ENCODE measurements around the gene IHH. TPM values are rescaled to one million over a fixed set of nuclear protein-coding genes. Genes with fewer than 3 reads are reported as not detected.

Gene IHH
- total RNA-seq, 3 donors from 2014 or later = 0.28 TPM; not detected in 2

DNA sequence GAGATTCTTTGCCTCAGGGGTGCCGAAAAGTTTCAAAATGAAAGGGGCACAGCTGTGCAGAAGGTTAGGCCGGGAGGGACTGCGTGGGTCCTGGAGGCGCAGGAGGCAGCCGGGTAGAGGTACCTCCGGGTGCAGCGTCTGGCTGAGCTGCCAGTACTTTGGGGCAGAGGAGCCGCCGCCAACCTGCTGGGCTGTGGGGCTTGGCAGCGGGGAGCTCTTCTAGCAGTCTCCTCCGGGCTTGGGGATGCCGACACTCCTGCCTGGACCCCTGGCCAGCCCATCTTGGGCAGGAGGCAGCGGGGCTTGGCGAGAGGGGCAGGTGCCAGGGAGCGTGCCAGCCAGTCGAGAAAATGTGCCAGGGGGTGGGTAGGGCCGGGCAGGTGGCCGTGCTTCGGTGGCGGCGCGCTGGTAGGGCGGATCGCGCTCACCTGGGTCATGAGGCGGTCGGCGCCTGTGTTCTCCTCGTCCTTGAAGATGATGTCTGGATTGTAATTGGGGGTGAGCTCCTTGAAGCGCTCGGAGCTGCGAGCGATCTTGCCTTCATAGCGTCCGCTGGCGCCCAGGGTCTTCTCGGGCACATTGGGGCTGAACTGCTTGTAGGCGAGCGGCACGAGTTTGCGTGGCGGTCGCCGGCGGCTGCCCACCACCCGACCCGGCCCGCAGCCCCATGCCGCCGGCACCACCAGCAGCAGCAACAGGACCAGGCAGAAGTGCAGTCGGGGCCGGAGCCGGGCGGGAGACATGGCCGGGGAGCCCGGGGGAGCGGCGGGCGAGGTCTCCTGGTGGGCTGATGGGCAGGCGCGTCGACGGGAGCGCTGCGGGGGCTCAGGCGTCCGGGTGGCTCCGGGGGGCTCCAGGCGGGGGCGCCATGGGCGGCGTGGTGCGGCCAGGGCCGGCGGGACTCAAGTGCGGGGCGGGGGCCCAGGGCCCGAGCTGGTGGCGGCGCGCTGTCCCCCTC is 717 bp downstream of the IHH start:
- ATAC-seq = no peak
- Mint-ChIP-seq H3K4me1 (ENCODE audit: low read depth) (peaks cover 28% of the 10 kb centered on the region), H3K9me3 (no peaks in the 10 kb centered on the region), H3K36me3 (ENCODE audit: insufficient read depth) (no peaks in the 10 kb centered on the region), H3K4me3 (peak overlapping the region; percentile 46), H3K27me3 (ENCODE audit: low read depth) (peaks cover 64% of the 10 kb centered on the region)
- DNase-seq = no peak

DNA sequence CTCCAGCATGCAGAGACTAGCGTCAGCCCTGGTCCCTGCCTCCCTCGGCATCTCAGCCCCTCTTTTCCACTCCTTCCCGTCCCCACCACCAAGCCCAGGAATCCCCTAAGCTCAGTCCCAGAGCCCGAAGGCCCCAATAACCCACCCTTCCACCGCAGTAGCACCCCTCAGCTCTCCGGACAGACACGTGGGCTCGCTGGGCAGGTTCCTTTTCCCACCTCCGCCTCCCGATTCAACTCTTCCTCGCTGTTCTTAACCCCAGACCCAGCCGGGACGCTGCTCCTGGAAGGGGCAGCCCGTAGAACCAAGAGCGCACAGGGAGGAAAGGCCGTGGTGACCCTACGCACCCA is 1.4 kb downstream of the IHH start:
- Mint-ChIP-seq H3K36me3 (ENCODE audit: insufficient read depth) (no peaks in the 10 kb centered on the region), H3K4me1 (ENCODE audit: low read depth) (peaks cover 28% of the 10 kb centered on the region), H3K4me3 (peak overlapping the region; percentile 16), H3K9me3 (no peaks in the 10 kb centered on the region), H3K27me3 (ENCODE audit: low read depth) (peaks cover 68% of the 10 kb centered on the region)
- DNase-seq = no peak
- ATAC-seq = no peak

DNA sequence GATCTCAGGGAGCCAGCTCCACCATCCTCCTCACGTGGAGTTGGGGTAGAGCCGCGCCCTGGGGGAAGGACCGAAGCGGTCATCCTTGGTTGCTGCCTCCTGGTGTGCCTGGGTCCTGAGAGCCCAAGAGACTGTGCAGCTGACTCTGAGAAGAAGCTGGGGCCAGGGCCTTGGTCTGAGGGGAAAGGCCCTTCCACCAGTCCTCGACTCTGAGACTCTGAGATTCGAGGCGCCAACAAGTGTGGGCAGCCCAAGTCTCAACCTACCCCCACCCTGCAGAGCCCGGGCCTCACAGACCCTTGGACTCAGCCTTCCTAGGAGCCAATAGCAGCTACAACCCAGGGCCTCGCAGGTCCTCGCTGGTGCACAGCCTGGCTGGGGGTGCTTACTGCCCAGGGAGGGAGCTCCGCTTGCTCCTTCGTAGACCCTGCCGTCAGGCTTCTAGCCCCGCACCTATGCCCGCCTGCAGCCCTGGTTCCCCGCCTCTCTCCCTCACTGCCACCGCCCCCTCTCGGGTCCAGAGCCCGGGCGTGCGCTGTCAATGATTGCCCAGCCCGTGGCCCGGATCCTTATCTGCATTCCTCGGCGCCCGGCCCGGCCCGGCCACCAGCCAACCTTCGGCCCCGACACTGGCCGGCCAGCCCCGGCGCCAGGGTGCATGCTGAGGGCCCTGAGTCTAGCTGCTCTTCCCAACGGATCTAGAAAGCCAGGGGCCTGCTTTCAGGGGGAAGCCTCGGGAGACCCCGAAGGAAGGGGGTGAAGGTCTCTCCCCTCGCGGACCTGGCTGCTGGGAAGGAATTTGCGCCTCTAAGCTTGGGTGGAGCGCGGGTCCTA is 2.0 kb downstream of the IHH start:
- no peaks in the 10 kb centered on the region for H3K9me3 Mint-ChIP-seq
- peaks cover 72% of the 10 kb centered on the region for H3K27me3 Mint-ChIP-seq (ENCODE audit: low read depth)
- H3K4me1 Mint-ChIP-seq (ENCODE audit: low read depth) = peaks cover 28% of the 10 kb centered on the region
- ATAC-seq = no peak
- H3K4me3 Mint-ChIP-seq = peak overlapping the region; percentile 29
- no peak for DNase-seq
- H3K36me3 Mint-ChIP-seq (ENCODE audit: insufficient read depth) = no peaks in the 10 kb centered on the region

DNA sequence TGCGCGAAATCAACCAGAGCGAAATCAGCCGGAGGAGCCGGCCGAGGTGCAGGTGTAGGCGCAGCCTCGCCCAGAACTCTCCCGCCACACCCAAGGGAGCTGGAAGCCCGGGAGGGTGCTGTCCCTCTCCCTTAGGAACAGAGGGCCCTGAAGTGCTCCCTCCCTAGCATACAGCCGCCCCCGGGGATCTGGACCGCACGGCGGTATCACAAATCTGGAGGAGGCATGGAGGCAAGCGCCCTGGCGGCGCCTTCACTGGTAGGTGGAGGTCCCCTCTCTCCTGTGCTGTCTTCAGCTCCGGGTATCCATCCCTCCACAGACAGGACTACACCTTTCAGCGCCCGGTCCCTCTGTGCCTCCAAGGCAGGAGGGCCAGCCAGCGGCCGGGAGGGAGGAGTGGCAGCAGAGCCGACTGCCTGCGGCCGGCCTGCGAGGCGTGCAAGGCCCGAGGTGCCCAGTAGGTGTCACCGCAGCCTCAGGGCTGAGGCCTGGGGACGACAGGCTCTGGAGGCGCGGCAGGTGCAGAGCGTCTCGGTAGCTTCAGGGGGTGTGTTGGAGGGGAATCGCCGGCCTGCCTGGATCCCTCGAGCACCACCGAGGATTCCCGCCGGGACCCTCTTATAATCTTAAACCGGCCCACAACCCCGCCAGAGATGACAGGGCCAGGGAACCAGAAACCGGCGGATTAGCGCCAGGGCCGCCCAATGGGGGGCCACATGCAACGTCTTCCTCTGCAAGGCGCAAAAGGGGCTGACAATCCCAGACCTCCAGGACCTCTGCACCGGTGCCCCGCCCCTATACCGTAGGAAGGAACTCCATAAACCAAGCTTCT is 2.8 kb downstream of the IHH start:
- no peaks in the 10 kb centered on the region for H3K36me3 Mint-ChIP-seq (ENCODE audit: insufficient read depth)
- ATAC-seq (peak; percentile 93 to 96), DNase-seq (peak; percentile 71)
- H3K4me1 Mint-ChIP-seq (ENCODE audit: low read depth) = peaks cover 28% of the 10 kb centered on the region
- peaks cover 66% of the 10 kb centered on the region for H3K27me3 Mint-ChIP-seq (ENCODE audit: low read depth)
- H3K4me3 Mint-ChIP-seq = peak overlapping the region; percentile 45
- H3K9me3 Mint-ChIP-seq = no peaks in the 10 kb centered on the region

DNA sequence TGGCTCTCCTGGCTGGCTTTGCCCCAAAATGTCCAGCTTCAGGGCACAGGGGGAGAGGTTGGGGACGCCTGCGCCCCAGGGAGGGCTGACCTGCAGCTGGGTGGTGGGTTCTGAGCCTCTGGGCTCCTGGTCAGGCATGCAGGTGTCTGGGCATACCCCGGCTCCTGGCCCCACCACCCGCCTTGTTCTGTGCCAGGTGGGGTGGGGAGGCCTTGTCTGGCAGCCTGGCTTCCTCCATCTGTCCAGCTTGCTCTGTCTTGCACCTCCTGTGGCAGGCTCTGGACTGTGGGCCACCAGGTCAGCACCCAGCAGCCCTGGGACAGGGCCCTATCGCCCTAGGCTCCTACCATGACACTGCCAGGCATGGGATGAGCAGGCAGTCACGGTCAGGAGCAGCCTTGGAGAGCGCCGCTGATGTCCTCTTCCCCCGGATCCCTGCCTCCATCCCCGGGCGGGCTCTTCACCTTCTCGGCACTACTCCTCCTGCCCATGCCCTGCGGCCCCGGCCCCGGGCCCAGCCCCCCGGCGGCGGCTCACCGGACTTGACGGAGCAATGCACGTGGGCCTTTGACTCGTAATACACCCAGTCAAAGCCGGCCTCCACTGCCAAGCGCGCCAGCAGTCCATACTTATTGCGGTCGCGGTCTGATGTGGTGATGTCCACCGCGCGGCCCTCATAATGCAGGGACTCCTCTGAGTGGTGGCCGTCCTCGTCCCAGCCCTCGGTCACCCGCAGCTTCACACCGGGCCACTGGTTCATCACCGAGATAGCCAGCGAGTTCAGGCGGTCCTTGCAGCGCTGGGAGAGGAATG is 3.6 kb downstream of the IHH start:
- peaks cover 28% of the 10 kb centered on the region for H3K4me1 Mint-ChIP-seq (ENCODE audit: low read depth)
- no peaks in the 10 kb centered on the region for H3K9me3 Mint-ChIP-seq
- DNase-seq (no peak), ATAC-seq (no peak)
- H3K36me3 Mint-ChIP-seq (ENCODE audit: insufficient read depth) = no peaks in the 10 kb centered on the region
- no peak overlapping the region for H3K4me3 Mint-ChIP-seq
- peaks cover 58% of the 10 kb centered on the region for H3K27me3 Mint-ChIP-seq (ENCODE audit: low read depth)

DNA sequence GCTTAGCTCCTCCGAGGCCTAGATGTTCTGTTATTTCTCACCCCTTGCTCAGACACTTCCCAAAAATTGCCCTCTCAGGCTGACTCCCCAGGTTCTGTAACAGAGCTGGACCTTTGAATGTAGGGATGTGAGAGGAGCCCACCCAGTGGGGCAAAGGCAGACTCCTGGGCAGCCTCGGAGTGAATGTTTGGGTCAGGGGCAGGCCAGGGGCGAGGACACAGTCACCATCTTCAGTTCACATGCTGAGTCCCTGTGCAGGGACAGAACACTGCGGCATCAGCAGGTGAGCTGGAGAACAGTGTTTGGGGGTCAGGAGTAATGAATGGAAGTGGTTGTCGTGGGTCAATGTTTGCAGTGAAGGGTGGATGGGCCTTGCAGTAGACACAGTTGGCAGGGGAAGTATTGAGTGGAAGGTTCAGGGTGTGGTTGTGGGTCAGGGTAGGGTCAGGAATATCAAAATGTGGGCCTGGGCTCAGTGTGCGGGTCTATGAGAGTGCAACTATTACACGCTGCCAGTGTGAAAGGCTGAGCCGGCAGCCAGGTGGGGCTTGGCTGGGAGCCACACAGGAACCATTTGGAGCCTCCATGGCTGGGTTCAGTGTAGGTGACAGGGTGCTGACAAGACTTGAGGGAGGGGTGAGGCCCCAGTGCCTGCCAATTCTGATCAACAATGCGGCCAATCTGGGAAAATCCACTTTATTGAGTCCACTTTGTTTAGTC is 4.4 kb downstream of the IHH start:
- Mint-ChIP-seq H3K4me1 (ENCODE audit: low read depth) (peaks cover 24% of the 10 kb centered on the region), H3K36me3 (ENCODE audit: insufficient read depth) (no peaks in the 10 kb centered on the region), H3K4me3 (no peak overlapping the region), H3K9me3 (no peaks in the 10 kb centered on the region), H3K27me3 (ENCODE audit: low read depth) (peaks cover 53% of the 10 kb centered on the region)
- DNase-seq = no peak
- no peak for ATAC-seq

DNA sequence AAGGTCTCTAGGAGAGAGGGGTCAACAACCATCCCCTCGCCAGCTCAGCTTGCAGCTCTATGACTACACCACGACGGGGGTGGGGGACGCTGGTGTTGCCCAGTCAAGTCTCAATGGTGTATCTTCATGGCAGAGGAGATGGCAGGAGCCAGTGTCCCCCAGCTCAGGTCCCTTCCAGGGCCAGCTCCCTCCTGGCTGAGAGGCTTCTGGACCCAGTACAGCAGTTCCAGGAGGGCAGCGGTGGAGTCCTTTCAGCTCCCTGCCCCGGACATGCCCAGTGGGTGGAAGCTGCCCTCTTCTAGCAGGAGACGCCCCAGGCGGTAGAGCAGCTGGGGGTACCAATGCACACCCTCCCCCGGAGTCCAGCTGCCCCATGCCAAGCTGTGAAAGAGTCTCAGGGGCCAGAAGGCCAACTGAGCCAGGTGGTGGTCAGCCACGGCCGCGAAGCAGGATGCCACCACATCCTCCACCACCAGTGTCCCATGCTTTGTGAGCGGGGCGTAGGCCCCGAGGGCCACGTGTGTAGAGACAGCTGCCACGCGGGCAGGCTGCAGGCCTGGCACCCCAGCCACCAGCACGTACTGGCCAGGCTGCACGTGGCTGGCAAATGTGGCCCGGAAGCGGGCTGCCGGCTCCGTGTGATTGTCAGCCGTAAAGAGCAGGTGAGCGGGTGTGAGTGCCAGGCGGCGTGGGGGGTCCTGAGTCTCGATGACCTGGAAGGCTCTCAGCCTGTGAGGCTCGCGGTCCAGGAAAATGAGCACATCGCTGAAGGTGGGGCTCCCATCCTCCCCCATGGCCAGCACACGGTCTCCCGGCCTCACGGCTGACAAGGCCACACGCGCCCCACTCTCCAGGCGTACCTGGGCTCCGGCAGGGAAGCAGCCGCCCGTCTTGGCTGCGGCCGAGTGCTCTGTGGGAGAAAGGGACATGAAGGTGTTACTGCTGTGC is 5.5 kb downstream of the IHH start:
- ATAC-seq (no peak), DNase-seq (no peak)
- H3K36me3 Mint-ChIP-seq (ENCODE audit: insufficient read depth) = no peaks in the 10 kb centered on the region
- H3K4me3 Mint-ChIP-seq = no peak overlapping the region
- peaks cover 22% of the 10 kb centered on the region for H3K4me1 Mint-ChIP-seq (ENCODE audit: low read depth)
- H3K9me3 Mint-ChIP-seq = no peaks in the 10 kb centered on the region
- H3K27me3 Mint-ChIP-seq (ENCODE audit: low read depth) = peaks cover 55% of the 10 kb centered on the region

DNA sequence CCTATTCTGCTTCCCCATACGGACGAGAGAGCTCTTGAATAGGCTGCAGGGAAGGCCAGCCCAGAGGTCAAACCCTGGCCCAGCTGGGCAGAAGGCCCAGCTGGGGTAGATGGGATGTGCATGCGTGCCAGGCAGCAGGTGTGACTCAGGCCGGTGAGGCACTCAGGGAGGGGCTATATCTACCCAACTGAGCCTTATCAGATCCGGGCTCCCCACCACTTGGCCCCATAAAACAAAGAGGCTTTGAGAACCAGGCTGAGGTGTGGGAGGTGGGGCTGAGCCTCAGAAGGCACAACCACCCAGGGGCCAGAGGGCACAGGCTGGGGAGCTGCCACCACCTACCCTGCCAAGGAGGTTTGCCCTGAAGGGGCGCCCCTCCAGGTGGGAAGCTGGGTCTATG is 11.4 kb downstream of the IHH start:
- ATAC-seq (no peak), DNase-seq (no peak)
- peaks cover 49% of the 10 kb centered on the region for H3K27me3 Mint-ChIP-seq (ENCODE audit: low read depth)
- no peaks in the 10 kb centered on the region for H3K4me1 Mint-ChIP-seq (ENCODE audit: low read depth)
- H3K9me3 Mint-ChIP-seq = no peaks in the 10 kb centered on the region
- H3K36me3 Mint-ChIP-seq (ENCODE audit: insufficient read depth) = no peaks in the 10 kb centered on the region
- H3K4me3 Mint-ChIP-seq = no peak overlapping the region

DNA sequence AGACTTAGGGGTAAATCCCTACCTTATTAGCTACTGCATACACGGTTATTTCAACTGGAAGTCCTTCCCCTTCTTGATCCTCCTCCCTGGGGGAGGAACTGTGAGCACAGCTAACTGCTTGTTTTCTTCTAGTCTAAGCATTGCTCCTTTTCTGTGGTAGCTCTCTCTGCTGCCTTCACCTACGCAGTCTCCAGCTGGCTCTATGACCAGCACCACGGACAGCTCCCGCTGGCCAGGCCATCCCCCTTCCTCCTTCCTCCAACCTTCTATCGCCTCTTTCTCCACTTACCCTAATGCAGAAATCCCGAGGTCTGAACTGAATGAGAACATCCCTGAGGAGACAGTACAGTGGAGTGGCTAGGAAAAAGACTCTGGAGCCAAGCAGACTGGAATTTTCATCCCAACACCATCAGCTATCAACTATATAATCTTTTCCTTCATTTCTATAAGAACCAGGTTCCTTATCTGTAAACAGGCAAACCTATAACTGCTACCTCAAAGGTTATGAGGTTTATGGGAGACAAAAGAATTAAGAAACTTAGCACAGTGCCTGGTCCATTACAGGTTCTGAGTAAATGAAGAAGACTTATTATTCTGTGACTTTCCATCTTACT is 14.7 kb downstream of the IHH start:
- no peak for DNase-seq
- peak in 1 of 2 donors; percentile 32 for ATAC-seq
- H3K4me1 Mint-ChIP-seq (ENCODE audit: low read depth) = peaks cover 5% of the 10 kb centered on the region
- peaks cover 69% of the 10 kb centered on the region for H3K27me3 Mint-ChIP-seq (ENCODE audit: low read depth)
- H3K36me3 Mint-ChIP-seq (ENCODE audit: insufficient read depth) = no peaks in the 10 kb centered on the region
- H3K9me3 Mint-ChIP-seq = no peaks in the 10 kb centered on the region
- H3K4me3 Mint-ChIP-seq = no peak overlapping the region

DNA sequence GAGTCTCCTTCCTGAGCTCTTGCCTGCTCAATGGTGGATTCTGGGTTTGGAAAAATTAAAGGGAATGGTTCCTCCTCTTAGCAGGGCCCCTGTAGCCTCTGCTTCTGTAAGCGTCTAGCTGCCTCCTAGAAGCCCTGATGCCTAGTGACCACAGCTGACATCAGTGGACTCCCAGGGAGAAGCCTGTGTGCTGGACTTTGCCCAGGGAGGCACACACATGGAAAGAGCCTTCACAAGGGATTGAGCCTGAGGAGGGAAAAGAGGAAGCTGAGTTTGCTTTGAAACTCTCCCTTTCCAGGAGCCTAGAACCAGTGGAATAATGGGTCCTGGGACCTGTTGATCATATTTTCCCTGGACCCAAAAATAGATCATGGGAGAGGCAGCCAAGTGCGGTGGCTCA is 18.0 kb downstream of the IHH start:
- peaks cover 7% of the 10 kb centered on the region for H3K4me1 Mint-ChIP-seq (ENCODE audit: low read depth)
- H3K4me3 Mint-ChIP-seq = no peak overlapping the region
- H3K9me3 Mint-ChIP-seq = no peaks in the 10 kb centered on the region
- no peaks in the 10 kb centered on the region for H3K36me3 Mint-ChIP-seq (ENCODE audit: insufficient read depth)
- DNase-seq (no peak), ATAC-seq (no peak)
- peaks cover 71% of the 10 kb centered on the region for H3K27me3 Mint-ChIP-seq (ENCODE audit: low read depth)

DNA sequence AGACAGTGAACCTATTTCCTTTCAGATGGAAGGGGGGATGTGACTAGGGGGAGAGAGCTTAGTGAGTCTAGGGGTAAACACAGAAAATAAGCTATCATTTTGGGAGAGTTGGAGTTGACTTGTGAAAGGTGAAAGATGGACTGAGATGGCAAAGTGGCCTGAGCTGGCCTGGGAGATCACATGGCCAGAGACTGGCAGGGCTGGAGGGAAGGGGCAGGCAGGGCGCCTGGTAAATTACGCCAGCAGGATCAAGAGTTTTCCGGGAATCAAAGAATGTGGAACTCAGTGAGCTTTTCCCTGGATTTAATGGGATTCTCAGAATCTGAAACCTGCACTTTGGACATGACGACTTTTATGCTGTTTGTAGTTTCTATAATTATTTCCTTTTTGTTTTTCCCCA is 18.6 kb downstream of the IHH start:
- ATAC-seq (no peak), DNase-seq (no peak)
- Mint-ChIP-seq H3K4me3 (no peak overlapping the region), H3K4me1 (ENCODE audit: low read depth) (peaks cover 7% of the 10 kb centered on the region), H3K36me3 (ENCODE audit: insufficient read depth) (no peaks in the 10 kb centered on the region), H3K9me3 (no peaks in the 10 kb centered on the region), H3K27me3 (ENCODE audit: low read depth) (peaks cover 73% of the 10 kb centered on the region)

DNA sequence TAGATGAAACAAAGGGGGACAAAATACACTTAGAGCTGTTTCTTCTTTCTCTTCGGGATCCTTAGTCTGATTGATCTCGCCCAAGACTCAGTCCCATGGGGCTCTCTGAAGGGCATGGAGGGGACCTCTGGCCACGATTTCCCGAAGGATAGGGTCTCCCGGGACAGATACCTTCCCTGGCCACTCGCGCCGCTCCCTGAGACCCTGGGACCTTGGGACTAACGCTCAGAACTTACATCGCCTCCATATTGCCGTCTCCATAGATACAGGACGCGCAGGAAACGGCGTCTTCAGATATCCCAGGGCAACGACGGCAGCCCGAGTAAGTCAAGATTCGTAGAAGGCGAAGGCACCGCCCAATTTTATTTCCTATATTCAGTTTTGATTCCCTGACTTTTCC is 19.5 kb downstream of the IHH start, which contains the start of gene CFAP65:
Gene CFAP65 (minus strand): TSS at position 265 of the 400 bp plus-strand sequence. CDS start 2,468 bp downstream, outside the sequence.
- no peaks in the 10 kb centered on the region for H3K36me3 Mint-ChIP-seq (ENCODE audit: insufficient read depth)
- peak in 1 of 2 donors; percentile 70 for ATAC-seq
- DNase-seq = no peak
- H3K4me1 Mint-ChIP-seq (ENCODE audit: low read depth) = peaks cover 7% of the 10 kb centered on the region
- H3K9me3 Mint-ChIP-seq = no peaks in the 10 kb centered on the region
- H3K4me3 Mint-ChIP-seq = peak within 1 kb of the TSS; percentile 67
- H3K27me3 Mint-ChIP-seq (ENCODE audit: low read depth) = peaks cover 75% of the 10 kb centered on the region
